H9 (cell line): ENCODE data around the gene RUNDC3A. TPM values are rescaled to one million over a fixed set of nuclear protein-coding genes. Genes with fewer than 3 reads are reported as not detected.

Experiments used
- DNase-seq: peaks from one replicate; pipeline ENCODE4 v3.0.0-alpha.2; 2017
- H2AFZ ChIP-seq: one replicate; pipeline ENCODE4 v1.6.1; 2013; ENCODE audit warnings: mild to moderate bottlenecking, low read length, control low read depth, moderate library complexity
- H2AK5ac ChIP-seq: 2 replicates; pipeline ENCODE4 v1.6.1; 2013; ENCODE audit warnings: low read length, control low read depth, mixed read lengths; ENCODE audit not compliant: insufficient read length
- H2BK120ac ChIP-seq: one replicate; pipeline ENCODE4 v1.6.1; 2013; ENCODE audit warnings: low read depth, mild to moderate bottlenecking, low read length, control low read depth, inconsistent platforms; ENCODE audit not compliant: poor library complexity, severe bottlenecking
- H2BK12ac ChIP-seq: 2 replicates; pipeline ENCODE4 v1.6.1; 2013; ENCODE audit warnings: low read length, control low read depth, mixed read lengths, low read depth; ENCODE audit not compliant: insufficient read length
- H2BK15ac ChIP-seq: 2 replicates; pipeline ENCODE4 v1.6.1; 2013; ENCODE audit warnings: low read depth, low read length, control low read depth
- H2BK20ac ChIP-seq: one replicate; pipeline ENCODE4 v1.6.1; 2013; ENCODE audit warnings: low read depth, mild to moderate bottlenecking, low read length, control low read depth, inconsistent platforms; ENCODE audit not compliant: poor library complexity, severe bottlenecking
- H2BK5ac ChIP-seq: 2 replicates; pipeline ENCODE4 v1.6.1; 2013; ENCODE audit warnings: low read length, control low read depth, mixed read lengths; ENCODE audit not compliant: insufficient read length
- H3K14ac ChIP-seq: 2 replicates; pipeline ENCODE4 v1.6.1; 2013; ENCODE audit warnings: low read length, control low read depth; ENCODE audit not compliant: insufficient read depth
- H3K18ac ChIP-seq: 2 replicates; pipeline ENCODE4 v1.6.1; 2013; ENCODE audit warnings: low read depth, mild to moderate bottlenecking, mixed read lengths, low read length, control low read depth; ENCODE audit not compliant: insufficient read length
- H3K23ac ChIP-seq: 2 replicates; pipeline ENCODE4 v1.6.1; 2013; ENCODE audit warnings: low read length, control low read depth, mixed read lengths, low read depth; ENCODE audit not compliant: insufficient read length
- H3K23me2 ChIP-seq: 2 replicates; pipeline ENCODE4 v1.6.1; 2013; ENCODE audit warnings: low read depth, mild to moderate bottlenecking, mixed read lengths, low read length, control low read depth; ENCODE audit not compliant: insufficient read length, poor library complexity, severe bottlenecking
- H3K27ac ChIP-seq: 2 replicates; pipeline ENCODE4 v1.5.1; 2013; ENCODE audit warnings: low read length, control low read depth, mixed read lengths, low read depth; ENCODE audit not compliant: insufficient read length
- H3K27me3 ChIP-seq: 2 replicates; pipeline ENCODE4 v1.6.1; 2013; ENCODE audit warnings: low read length, control low read depth, inconsistent platforms; ENCODE audit not compliant: insufficient read depth
- H3K4ac ChIP-seq: 2 replicates; pipeline ENCODE4 v1.6.1; 2013; ENCODE audit warnings: low read depth, mild to moderate bottlenecking, control low read depth, inconsistent platforms, low read length, moderate library complexity
- H3K4me1 ChIP-seq: 2 replicates; pipeline ENCODE4 v1.6.1; 2013; ENCODE audit warnings: low read length, control low read depth, inconsistent platforms; ENCODE audit not compliant: insufficient read depth
- H3K4me2 ChIP-seq: 2 replicates; pipeline ENCODE4 v1.6.1; 2013; ENCODE audit warnings: low read length, control low read depth, mixed read lengths; ENCODE audit not compliant: insufficient read length, insufficient read depth
- H3K56ac ChIP-seq: 2 replicates; pipeline ENCODE4 v1.6.1; 2013; ENCODE audit warnings: low read depth, mild to moderate bottlenecking, mixed read lengths, low read length, control low read depth; ENCODE audit not compliant: insufficient read length
- H3K79me1 ChIP-seq: 2 replicates; pipeline ENCODE4 v1.6.1; 2013; ENCODE audit warnings: low read depth, mild to moderate bottlenecking, moderate library complexity, low read length, control low read depth, inconsistent platforms; ENCODE audit not compliant: insufficient read depth, poor library complexity, severe bottlenecking
- H3K79me2 ChIP-seq: 2 replicates; pipeline ENCODE4 v1.6.1; 2013; ENCODE audit warnings: low read length, control low read depth, inconsistent platforms; ENCODE audit not compliant: insufficient read depth
- H3K9ac ChIP-seq: 2 replicates; pipeline ENCODE4 v1.6.1; 2013; ENCODE audit warnings: low read length, control low read depth, mixed read lengths; ENCODE audit not compliant: insufficient read length; ENCODE audit errors: extremely low read depth
- H3K9me3 ChIP-seq: one replicate; pipeline ENCODE4 v1.6.1; 2013; ENCODE audit warnings: low read depth, low read length, inconsistent platforms; ENCODE audit not compliant: control insufficient read depth
- H3T11ph ChIP-seq: one replicate; pipeline ENCODE4 v1.6.1; 2013; ENCODE audit warnings: mild to moderate bottlenecking, low read length, control low read depth, inconsistent platforms
- H4K20me1 ChIP-seq: one replicate; pipeline ENCODE4 v1.6.1; 2013; ENCODE audit not compliant: control insufficient read depth, insufficient read length, insufficient read depth
- H4K5ac ChIP-seq: 2 replicates; pipeline ENCODE4 v1.6.1; 2013; ENCODE audit warnings: low read depth, mild to moderate bottlenecking, mixed read lengths, low read length, control low read depth; ENCODE audit not compliant: insufficient read length
- H4K8ac ChIP-seq: replicated peaks from 2 replicates; pipeline ENCODE4 v1.6.1; 2013; ENCODE audit warnings: low read length, control low read depth, mixed read lengths, low read depth; ENCODE audit not compliant: insufficient read length
- H4K91ac ChIP-seq: 2 replicates; pipeline ENCODE4 v1.6.1; 2013; ENCODE audit warnings: low read depth, mild to moderate bottlenecking, moderate library complexity, mixed read lengths, low read length, control low read depth; ENCODE audit not compliant: insufficient read length
- H3K27ac Mint-ChIP-seq, 3 experiments: 2 replicates in 2 of 3; 3 replicates in 1 of 3; pipeline ENCODE4 v1.8.0; 2020 to 2021; ENCODE audit warnings: mixed read lengths in 3 of 3, mild to moderate bottlenecking in 1 of 3, moderate library complexity in 1 of 3
- H3K27me3 Mint-ChIP-seq: 2 replicates; pipeline ENCODE4 v1.8.0; 2021; ENCODE audit warnings: low read depth, mild to moderate bottlenecking, moderate library complexity, mixed read lengths
- H3K36me3 Mint-ChIP-seq, 3 experiments: 2 replicates in 2 of 3; 3 replicates in 1 of 3; pipeline ENCODE4 v1.8.0; 2020 to 2021; ENCODE audit warnings: low read depth in 3 of 3, mixed read lengths in 3 of 3; ENCODE audit not compliant: insufficient read depth in 1 of 3
- H3K4me1 Mint-ChIP-seq, 2 experiments: 2 replicates each; pipeline ENCODE4 v1.8.0; 2020; ENCODE audit warnings: mixed read lengths in 2 of 2
- H3K4me3 Mint-ChIP-seq, 2 experiments: 2 replicates in 1 of 2; 3 replicates in 1 of 2; pipeline ENCODE4 v1.8.0; 2020 to 2021; ENCODE audit warnings: mild to moderate bottlenecking in 2 of 2, mixed read lengths in 2 of 2, moderate library complexity in 1 of 2
- H3K9me3 Mint-ChIP-seq, 2 experiments: 2 replicates in 1 of 2; 3 replicates in 1 of 2; pipeline ENCODE4 v1.8.0; 2020; ENCODE audit warnings: mild to moderate bottlenecking in 2 of 2, mixed read lengths in 2 of 2, moderate library complexity in 1 of 2
- CTCF ChIP-seq: fragments of 200-600 bp; sonication (generic); conservative IDR thresholded peaks from 3 replicates; pipeline ENCODE4 v1.8.0; 2021; ENCODE audit warnings: antibody characterized with exemption, mild to moderate bottlenecking
- WGBS: extraction: QIAGEN DNeasy Blood & Tissue Kit; methylation state at CpG from one replicate; pipeline ENCODE4 v1.1.7; 2013; ENCODE audit warnings: missing lambda C conversion rate, low lambda C conversion rate, mixed read lengths; ENCODE audit not compliant: insufficient read length; ENCODE audit errors: extremely low coverage; 5-methylcytosine and 5-hydroxymethylcytosine counted together
- total RNA-seq: library from RNA; stranded (reverse); gene quantifications from 2 replicates; pipeline ENCODE4 v1.2.1, GENCODE V29; 2021

RUNDC3A gene
- total RNA-seq, 1 experiment from 2014 or later = 3.8 TPM

GRCh38 chr17:44260296-44260695, 48.1 kb upstream of the RUNDC3A start:
- Histone ChIP-seq H3K9ac (no peak overlapping the region), H3K18ac (no peak overlapping the region), H3K4me1 (no peaks in the 10 kb centered on the region), H3K27me3 (no peaks in the 10 kb centered on the region), H4K91ac (no peak overlapping the region), H3K23me2 (no peaks in the 10 kb centered on the region), H3K56ac (no peak overlapping the region), H3K4ac (no peak overlapping the region), H4K8ac (no peak overlapping the region), H3K27ac (no peak overlapping the region), H3K23ac (no peak overlapping the region), H3K14ac (no peak overlapping the region), H3K79me2 (no peaks in the 10 kb centered on the region), H2BK12ac (no peak overlapping the region), H3K9me3 (no peaks in the 10 kb centered on the region), H2BK120ac (no peak overlapping the region), H2BK15ac (no peak overlapping the region; the same call in 1 of the 2 replicates), H2BK5ac (no peak overlapping the region), H3T11ph (no peak overlapping the region), H2AFZ (no peak overlapping the region), H3K4me2 (no peak overlapping the region), H2AK5ac (no peak overlapping the region), H3K79me1 (no peaks in the 10 kb centered on the region), H2BK20ac (no peak overlapping the region), H4K5ac (no peak overlapping the region), H4K20me1 (no peaks in the 10 kb centered on the region)
- no peak for DNase-seq
- Mint-ChIP-seq H3K27me3 (peaks cover 12% of the 10 kb centered on the region), H3K4me3 (no peak overlapping the region), H3K36me3 (no peaks in the 10 kb centered on the region), H3K9me3 (no peaks in the 10 kb centered on the region), H3K4me1 (peaks cover 0 to 6% of the 10 kb centered on the region in 2 experiments; a peak in 2 of 4 replicates), H3K27ac (no peak overlapping the region)
- no CpG with 5 or more reads among the region's 6 CpGs for WGBS
- TF ChIP-seq CTCF = no peak
